ENCODE results near the gene RASA2. TPM values are rescaled to one million over a fixed set of nuclear protein-coding genes. Genes with fewer than 3 reads are reported as not detected.
A peak's percentile ranks its signal among the peaks of the same experiment; 100 is the strongest.

Gene RASA2
- total and polyA plus RNA-seq, 9 of the 15 experiments (the other 6 are each of a cell fraction or from before 2014, with no cell fraction given): 2.0 to 12.8 (median 9.5) TPM

- no peak for TF ChIP-seq CHD7 (IDR thresholded peaks at IDR 0.05; ENCODE audit: low read depth, low read length)
- no peak for TF ChIP-seq CGGBP1 (CRISPR knock-in tag; IDR thresholded peaks at IDR 0.05)
- TF ChIP-seq HNRNPH1 (optimal IDR thresholded peaks at IDR 0.05; ENCODE audit: low read depth, low read length): no peak
- TF ChIP-seq PTBP1 (IDR thresholded peaks at IDR 0.05; ENCODE audit: low read depth, low read length): no peak
- TF ChIP-seq CC2D1A (IDR thresholded peaks at IDR 0.05): peak; percentile 81
- TF ChIP-seq SREBF1 (IDR thresholded peaks at IDR 0.05; ENCODE audit: borderline replicate concordance, low read depth, low read length): 0 out of 2 replicates have a peak, but pooled peaks have one; percentile 36
- TF ChIP-seq BACH1 (tag; IDR thresholded peaks at IDR 0.05): no peak
- no peak for TF ChIP-seq ZBTB17 (CRISPR knock-in tag; IDR thresholded peaks at IDR 0.05)
- no peak for TF ChIP-seq ZNF398 (CRISPR knock-in tag; IDR thresholded peaks at IDR 0.05)
- TF ChIP-seq ZNF3 (CRISPR knock-in tag; IDR thresholded peaks at IDR 0.05): no peak
- no peak for TF ChIP-seq ZBTB43 (CRISPR knock-in tag; IDR thresholded peaks at IDR 0.05)
- no peak for TF ChIP-seq ZSCAN32 (CRISPR knock-in tag; IDR thresholded peaks at IDR 0.05)
- TF ChIP-seq STAT5B (CRISPR knock-in tag; IDR thresholded peaks at IDR 0.05): no peak
- TF ChIP-seq HIVEP1 (CRISPR knock-in tag; IDR thresholded peaks at IDR 0.05): no peak
- no peak for TF ChIP-seq XRCC3 (IDR thresholded peaks at IDR 0.05)
- no peak for TF ChIP-seq L3MBTL2 (IDR thresholded peaks at IDR 0.05)
Measured at GRCh38 chr3:141452045-141452444, 34.8 kb upstream of the RASA2 start (continued).

Data from K562 (cell line).